Activated T-cell treated with anti-CD3 and anti-CD28 coated beads for 24 hours (primary cell): Measurements from ENCODE around the gene PURA.
A peak's percentile ranks its signal among the peaks of the same experiment; 100 is the strongest.

ENCODE experiments used
- DNase-seq: peaks from one replicate; pipeline ENCODE4 v3.0.0-alpha.2; 2020; ENCODE audit warnings: low read depth

PURA gene

DNA sequence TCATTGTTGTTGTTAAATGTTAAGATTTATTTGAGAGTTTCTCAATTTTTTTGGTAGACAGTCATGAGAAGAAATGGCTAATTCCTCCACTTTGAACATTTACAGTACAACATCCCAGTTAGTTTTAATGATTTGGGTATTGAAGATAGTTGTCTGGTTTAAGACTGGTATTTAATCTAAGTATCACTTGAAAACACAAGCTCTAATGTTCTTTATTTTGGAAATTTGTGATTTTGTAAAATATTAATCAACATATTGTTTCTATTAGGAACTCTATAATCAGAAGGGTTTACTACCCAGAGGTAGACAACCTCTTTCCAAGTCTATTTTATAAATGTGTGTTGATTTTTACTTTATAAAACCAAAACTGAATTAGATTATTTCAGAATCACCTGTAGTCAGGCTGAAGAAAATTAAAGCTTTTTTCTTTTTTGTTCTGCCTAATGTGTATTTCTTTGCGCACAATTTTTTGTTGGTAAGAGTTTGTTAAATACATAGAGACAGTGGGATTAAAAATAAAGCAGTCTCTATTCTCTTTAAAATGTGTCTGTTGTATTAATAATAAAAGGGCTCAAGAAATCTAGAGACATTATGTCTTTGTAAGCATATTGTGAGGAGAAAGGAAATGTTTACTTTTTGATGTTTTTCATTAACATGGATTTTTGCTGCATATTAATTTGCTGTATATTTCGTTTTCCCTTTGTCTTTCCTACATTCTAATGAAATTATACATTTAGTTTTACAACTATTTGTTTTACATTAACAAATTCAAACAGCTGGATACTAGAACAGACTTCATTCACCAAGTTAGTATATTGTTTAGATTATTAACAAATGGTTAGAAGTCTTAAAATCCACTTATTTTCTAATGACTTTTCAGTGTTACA lies 3.9 kb upstream of the PURA start:
- no peak for DNase-seq

DNA sequence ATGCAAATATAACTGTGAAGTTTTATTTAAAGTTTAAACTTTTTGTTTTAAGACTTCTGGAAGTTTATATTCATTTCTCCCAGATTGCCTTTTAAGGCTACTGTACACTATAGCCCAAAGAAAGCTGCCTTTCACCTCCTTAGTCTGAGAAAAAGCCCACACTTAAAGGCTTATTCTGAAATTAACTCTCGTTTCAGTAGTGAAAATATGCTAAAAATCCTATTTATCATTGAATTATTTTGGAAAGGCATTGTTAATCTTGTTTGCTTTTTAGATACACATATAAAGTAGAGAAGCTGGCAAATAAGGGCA lies 3.3 kb upstream of the PURA start:
- no peak for DNase-seq

DNA sequence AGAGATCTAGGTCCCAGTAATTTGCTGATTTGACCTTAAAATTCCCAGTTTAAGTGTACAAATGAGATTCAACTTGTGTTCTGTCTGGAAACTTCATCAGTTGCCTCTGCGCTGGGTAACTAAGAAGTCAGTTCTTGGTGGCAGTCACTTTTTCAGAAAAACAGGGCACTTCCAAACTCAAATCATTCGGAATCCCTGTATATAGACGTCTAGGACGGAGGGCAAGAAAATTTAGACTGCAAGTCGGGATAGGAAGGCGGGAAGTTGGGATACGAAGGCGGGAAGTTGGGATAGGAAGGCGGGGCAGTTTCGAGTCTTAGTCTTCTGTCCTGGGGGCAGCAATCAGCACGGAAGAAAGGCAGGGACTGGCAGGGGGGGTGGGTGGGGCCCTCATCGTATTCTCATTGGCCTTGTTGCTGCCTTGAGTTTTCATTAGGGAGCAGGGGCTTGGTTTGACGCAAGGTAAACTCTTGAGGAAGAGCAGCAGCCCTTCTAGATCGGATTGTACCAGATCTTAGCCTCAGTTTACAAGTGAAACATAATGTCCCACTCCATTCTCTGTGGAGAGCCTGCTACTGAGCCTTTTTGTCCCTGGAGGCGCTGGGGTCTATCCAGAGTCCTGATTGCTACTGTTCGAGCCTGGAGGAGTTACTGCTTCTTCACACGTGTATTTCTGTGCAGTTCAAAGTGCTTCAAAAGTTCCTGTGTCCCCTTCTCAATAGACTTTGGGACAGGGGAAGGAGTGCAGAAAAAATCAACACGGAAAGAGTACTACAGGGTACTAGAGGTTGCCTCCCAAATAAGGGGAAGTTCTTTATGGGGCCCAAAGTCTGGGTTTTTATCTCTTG lies 2.7 kb upstream of the PURA start:
- DNase-seq, result no peak

DNA sequence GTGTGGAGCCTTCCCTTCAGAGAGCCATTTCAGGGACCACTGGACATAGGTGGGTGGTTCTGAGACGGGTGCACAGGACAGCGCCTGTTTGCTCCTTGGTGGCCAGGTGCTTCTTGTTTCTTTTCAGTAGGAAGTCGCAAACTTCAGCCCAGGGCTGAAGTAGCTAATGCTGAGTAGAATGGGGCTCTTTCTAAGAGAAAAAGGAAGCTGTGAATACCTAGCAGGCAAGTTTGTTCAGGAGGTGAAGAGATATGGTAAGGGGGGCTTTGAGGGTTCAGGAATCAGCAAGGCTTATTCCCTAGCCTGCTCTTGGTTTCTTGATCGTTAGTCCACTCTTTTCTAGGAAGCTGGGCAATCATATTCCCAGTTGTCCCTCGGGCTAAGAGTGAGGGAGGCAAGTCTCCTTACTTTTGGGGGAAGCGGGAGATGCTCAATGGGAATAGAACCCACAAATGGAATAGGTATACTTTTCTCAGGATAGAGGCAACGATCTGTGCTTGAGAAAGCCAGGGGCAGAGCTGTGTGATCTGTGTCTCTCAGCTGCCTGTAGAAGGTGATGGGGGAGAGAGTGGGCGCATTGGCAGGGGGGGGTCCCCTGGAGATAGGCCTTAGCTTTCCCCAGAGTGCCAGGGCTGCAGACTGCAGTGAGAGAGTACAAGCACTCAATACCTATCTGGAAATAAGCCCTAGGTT lies 1.9 kb upstream of the PURA start:
- no peak for DNase-seq

DNA sequence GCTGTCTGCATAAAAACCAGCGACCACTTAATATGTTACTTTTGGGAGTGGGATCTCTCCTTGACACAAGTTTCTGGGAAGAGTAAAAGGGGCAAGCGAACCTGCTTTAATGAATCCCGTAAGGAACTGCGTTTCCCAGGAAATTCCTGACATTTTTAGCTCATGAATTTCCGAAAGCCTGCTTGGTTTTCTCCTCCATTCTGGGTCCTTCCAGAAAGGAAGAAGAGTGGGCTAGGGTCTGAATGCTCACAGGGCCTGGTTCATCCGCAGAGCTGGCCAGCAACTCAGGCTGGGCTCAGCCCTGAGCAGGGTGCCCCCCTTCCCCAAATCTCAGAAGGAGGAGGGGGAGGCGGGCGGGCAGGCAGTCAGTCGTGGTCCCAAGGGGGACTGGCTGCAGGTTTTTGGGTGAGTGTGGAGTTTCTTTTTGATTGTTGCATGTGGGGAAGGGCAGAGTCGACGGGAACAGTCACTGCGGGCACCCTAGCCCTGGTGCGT lies 1.2 kb upstream of the PURA start:
- DNase-seq, result no peak

DNA sequence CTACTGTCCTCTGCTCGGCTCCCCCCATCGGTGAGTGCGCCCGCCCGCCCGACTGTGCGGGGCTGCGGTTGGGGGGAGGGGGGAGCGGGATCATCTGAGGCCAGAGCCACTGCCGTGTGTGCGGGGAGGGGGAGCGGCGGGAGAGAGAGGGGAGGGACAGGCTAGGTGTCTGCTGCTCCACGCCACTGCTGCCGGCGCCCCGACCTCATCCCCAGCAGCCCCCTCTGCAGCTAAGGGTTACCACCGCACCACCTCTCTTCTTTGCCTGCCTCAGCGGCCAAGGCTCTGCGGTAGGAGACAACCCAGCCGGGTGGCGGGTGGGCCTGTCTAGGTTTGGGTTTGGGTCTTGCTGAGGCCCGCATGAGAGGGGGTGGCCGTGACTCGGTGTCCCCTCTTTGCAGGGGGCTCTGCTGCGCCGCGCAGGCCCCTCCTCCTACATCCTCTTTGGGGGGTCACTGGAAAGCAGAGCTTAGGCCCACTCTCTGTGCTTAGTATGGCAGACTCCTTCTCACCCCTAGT lies 670 bp upstream of the PURA start:
- peak; percentile 2 for DNase-seq

DNA sequence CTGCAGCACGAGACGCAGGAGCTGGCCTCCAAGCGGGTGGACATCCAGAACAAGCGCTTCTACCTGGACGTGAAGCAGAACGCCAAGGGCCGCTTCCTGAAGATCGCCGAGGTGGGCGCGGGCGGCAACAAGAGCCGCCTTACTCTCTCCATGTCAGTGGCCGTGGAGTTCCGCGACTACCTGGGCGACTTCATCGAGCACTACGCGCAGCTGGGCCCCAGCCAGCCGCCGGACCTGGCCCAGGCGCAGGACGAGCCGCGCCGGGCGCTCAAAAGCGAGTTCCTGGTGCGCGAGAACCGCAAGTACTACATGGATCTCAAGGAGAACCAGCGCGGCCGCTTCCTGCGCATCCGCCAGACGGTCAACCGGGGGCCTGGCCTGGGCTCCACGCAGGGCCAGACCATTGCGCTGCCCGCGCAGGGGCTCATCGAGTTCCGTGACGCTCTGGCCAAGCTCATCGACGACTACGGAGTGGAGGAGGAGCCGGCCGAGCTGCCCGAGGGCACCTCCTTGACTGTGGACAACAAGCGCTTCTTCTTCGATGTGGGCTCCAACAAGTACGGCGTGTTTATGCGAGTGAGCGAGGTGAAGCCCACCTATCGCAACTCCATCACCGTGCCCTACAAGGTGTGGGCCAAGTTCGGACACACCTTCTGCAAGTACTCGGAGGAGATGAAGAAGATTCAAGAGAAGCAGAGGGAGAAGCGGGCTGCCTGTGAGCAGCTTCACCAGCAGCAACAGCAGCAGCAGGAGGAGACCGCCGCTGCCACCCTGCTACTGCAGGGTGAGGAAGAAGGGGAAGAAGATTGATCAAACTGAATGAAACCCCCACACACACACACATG lies 654 bp downstream of the PURA start:
- peak; percentile 20 for DNase-seq

DNA sequence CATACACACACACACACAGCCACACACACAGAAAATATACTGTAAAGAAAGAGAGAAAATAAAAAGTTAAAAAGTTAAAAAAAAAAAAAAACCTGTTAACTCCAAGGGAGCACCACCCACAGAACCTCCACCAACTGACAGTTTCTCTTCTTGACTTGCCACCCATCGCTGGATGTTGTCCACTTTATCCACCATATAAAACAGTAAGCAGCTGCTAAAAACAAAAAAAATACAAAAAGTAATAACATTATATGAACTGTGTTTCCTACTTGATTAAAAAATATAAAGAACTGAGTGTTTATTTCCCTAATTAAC lies 1.2 kb downstream of the PURA start:
- no peak for DNase-seq

DNA sequence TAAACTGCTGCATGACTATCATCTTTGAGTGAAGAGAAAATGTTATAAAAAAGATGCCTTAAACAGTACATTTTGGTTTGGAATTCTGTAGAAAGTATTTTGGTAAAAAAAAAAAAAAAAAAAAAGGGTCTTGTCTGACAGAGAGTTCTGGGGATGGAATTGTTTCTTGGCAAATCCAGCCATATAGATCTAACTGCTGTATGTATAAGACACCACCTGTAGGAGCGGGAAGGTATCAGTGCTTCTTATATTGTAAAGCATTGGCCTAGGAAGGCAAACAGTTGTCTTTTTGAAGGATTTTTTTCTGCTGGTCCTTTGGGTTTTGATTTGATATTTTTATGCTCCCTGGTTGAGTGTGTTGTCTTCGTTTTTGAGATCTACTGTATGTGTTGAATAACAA lies 2.8 kb downstream of the PURA start:
- no peak for DNase-seq

DNA sequence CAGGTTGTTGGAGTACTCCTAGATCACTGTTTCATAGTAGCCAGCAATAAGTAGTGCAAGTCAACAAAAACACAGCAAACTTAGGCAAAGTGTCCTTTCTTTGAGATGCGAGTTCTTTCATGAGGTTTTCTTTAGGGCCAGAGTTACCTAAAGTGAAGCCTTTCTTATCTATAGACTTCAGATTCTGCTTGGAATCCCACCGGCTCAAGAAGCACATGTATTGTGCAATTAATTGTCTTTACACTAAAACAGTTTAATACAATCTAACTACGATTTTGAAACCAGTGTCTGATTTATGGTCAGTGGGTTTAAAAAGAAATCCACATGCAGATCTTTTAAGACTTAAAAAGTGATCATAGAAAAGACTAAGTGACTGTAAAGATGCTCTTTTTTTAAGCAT lies 3.6 kb downstream of the PURA start:
- DNase-seq, result no peak

DNA sequence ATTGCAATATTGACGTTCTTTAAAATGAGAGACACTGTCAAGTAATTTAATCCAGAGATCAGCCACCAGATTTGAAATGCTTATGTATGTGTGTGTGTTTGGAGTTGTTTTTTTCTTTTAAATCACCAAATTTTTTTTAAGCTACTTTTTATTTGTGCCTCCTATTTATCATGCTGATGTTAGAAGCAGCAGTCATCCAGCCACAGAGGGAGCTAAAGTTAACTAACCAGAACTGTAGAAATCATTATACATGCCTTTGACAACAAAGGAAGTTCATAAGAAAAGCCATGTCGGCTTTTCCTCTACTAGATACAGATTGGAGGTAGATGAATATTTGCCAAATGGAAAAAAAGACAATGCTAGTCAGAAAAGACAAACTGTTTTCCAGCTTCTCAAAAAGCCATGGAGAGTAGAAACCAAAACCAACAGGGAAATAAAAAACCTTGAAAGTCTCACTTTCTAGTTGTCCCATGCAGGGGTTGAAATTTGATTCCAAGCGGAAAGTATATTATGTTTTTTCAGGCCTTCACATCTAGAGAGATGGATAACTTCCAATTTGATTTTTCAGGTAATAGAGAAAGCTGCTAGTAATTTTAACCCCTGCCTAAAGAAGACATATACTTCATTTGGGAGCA lies 4.5 kb downstream of the PURA start:
- no peak for DNase-seq

DNA sequence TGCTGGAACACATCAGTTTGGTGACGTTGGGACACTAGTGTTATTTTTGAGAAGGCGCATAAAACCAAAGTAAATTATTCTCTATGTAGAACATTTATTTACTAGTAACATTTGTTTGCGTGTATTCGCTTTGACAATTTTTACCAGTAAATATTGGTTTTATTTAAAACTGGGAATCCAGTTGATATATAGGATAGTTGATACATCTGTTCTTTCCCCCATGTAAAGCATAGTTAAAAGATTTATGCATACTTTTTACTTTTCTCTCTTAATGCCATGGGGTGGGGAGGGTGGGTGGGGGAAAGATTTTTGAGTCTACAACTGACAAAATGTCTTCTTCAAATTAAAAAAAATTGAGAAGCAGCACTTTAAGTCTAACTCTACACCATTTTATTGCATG lies 11.7 kb downstream of the PURA start, which contains the start of gene IGIP:
Gene IGIP, plus strand, starts transcription at position 301 of the 400 bp plus-strand sequence. CDS start 2,540 bp downstream, outside the sequence.
- no peak for DNase-seq

DNA sequence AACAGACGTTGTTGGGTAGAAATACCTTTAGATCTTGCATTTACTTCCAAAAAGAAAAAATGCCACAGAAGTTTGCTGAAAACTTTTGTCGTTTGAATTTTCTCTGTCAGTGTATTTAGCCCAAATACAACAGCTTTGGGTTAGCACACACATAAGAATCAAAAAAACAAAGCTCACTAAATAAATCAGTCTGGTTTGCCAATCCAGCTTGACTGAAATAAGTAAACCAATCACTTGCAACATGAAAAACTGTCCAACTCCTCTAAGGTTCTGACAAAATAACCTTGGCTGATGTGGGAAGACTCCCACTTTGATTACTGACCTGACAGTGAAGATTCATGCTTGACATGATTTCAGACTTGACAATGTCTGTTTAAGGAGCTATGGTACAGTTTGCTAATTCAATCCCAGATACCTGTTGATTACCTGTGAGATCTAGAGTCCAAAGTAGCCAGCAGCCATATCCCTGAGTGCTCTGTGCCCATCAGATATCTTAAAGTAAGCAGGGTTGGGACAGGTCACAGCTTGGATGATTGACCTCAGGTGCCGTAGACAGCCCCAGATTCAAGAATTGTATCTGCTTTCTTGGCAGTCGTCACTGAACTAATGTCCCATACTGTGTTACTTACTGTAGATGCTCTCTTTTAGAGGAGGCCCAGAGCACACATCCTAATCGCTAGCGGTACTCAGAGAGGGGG lies 12.6 kb downstream of the PURA start:
- DNase-seq, result no peak

DNA sequence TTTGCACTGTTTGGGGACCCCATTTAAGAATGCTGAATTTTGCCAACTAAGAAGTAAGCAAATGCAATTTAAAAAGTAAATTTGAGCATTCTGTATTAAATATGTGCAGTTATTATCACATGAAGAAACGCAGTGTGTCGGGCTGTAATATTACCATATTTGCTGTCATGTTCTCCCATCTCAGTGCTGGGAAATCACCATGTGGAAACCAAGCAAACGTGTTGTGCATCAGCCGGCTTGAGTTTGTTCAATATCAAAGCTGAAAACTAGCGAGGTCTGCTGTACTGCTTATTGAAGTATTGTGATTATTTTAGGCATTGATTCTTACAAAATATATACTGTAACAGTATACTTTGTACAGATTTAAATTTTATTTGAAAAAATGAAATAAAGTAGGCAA lies 14.5 kb downstream of the PURA start:
- DNase-seq, result no peak

DNA sequence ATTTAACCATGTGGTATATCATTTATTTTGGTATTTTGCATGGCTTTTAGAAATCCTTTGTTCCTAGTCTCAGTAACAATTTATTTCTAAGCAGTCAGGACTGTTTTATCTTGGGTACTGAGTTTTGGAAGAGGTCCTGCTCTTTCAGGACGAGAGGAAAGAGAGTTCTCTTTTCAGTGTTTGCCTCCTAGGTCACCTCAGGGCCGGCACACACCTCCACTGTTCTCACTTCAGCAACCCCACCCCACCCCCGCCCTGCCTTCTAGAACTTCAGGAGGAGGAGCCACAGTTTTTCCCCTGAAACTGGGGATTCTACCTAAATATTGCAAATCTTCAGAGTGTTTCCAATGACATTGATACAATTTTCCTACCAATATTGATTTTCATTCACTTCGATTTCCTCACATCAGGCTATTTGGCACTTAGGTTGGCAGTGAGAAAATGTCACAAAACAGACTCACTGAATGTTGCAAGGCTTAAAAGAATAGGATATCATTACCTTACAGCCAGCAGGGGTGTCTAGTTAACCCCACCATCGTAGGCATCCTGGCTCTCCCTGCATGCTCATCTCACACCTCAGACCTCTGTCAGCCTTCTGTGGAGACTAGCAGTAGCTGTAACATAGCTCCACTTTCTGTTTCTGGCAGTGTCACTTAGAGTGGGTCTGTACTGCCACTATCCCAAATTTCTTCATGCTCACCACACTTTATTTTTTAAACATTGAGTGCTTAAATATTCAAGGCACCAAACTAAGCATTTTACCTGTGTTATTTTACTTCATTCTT lies 17.2 kb downstream of the PURA start:
- no peak for DNase-seq

DNA sequence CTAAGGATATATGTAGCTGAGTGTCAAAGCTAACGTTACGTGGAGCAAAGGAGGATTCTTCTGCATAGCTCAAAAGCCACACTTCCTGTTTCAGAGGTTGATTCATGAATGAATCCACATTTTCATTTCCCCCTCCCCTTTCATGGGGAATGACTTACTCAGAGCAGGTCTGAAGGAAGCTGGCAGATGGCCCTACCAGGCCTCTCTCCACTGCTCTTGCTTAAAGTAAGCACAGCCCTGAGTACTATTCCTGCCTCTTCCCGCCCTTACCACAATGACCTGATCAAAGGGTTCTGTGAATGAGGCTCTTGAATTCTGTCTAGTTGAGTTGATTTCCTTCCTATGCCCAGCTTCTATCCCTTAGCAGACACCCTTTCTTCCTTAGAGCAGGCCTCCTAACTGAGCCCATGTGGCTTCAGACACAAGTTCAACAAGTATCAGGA lies 18.1 kb downstream of the PURA start:
- no peak for DNase-seq

DNA sequence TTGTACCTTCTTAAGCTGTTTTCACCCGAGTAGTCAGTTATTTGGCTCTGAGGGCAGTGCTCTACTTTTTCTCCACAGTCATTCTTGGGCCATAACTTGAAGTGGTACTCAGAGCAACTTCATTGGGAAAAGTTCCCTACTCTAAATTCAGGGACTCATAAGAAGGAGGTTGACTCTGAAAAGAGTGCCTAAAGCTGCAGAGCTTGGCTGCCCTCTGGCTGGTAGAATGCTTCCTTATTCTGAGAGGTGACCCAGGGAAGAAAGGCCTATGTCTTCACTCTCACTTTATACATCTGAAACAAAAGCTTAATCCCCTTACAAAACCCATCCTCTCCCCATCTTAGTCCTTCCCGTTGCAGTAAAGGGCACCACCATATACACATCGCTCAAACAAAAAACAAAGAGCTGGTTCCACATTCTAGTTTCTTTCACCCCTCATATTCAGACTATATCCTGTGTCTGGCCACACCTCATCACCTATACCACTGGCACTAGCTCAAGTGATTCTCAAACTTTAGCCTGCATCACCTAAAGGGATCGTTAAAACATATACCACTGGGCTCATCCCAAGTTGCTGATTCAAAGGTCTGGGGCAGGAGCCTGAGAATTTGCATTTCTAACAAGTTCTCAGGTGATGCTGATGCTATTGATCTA lies 19.7 kb downstream of the PURA start:
- no peak for DNase-seq

DNA sequence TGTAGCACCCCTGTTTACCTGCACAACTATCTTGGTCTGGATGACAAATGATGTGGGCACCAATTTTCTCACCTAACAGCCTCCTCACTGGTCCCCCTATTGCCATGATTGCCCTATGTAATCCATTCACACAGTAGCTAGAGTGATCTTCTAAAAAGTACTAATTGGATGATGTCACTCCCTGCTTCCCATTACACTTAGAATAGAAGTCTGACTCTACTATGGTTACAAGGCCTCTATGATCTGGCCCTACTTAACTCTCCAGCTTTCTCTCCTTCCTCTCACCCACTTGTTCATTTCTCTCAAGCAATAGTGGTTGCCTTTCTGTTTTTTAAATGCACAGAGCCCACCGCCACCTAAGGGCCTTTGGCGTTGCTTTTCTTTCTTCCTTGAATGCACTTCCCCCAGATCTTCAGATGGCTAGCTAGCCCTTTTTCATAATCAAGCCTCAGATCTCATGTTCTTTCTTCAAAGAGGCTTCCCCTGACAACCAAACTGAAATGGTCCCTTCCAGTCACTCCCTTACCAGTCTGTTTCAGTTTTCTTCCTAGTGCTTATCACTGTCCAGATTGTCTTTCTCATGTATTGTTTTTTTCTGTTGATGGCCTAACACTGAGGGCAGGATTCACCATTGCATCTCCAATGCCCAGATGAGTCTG lies 20.5 kb downstream of the PURA start:
- no peak for DNase-seq
